HG03108 (cell line): Measurements from ENCODE around the gene MB21D2.
"Not testable (repeated sequence)": the region's sequence is repeated elsewhere in the genome, so short reads cannot be mapped to it uniquely, and the experiment has no call there.

Source experiments
- ATAC-seq: cut with Tn5 transposase; IDR thresholded peaks from one replicate; pipeline ENCODE4 v1.9.1; 2021; ENCODE audit warnings: moderate library complexity; ENCODE audit not compliant: unreplicated experiment

MB21D2 gene, protein sequence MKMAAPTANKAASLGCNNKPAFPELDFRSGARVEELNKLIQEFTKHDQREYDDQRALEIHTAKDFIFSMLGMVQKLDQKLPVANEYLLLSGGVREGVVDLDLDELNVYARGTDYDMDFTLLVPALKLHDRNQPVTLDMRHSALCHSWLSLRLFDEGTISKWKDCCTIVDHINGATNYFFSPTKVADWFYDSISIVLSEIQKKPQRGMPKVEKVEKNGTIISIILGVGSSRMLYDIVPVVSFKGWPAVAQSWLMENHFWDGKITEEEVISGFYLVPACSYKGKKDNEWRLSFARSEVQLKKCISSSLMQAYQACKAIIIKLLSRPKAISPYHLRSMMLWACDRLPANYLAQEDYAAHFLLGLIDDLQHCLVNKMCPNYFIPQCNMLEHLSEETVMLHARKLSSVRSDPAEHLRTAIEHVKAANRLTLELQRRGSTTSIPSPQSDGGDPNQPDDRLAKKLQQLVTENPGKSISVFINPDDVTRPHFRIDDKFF

DNA sequence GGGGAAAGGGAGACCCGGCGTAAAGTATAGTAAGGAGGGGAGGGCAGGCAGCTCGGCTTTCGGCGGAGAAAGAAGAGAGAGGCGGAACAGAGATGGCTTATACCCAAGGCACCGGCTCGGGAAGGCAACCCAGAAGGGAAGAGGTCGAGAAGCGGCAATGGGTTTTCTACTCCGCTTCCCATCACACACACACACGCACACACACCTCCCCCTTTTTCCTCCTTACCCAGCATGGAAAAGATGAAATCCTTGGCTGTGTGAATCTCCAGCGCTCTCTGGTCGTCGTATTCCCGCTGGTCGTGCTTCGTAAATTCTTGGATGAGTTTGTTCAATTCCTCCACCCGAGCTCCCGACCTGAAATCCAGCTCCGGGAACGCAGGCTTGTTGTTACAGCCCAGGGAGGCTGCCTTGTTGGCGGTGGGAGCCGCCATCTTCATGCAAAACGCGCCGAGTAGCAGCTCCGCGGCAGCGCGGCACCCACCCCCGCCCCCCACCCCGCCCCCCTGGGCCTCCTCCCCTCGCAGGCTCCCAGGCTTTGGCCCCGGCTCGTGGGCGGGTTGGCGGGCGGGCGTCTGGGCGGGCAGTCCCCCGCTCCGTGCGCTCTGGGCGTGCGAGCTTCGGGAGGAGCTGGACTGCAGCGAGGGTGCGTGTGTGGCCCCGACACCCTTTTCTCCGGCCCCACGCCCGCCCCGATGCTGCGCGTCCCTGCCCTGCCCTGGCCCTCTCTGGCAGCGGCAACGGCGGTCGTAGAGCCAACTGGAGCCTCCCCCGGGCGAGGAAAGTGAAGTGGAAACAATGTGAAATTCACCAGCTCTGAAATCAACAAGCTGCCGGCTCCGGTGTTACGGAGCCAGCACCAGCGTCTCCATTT, at the start of gene MB21D2:
Gene MB21D2 (minus strand): TSS at position 453 of the 871 bp plus-strand sequence. CDS start 16 bp downstream, at position 437.
- ATAC-seq: peak; percentile 41

DNA sequence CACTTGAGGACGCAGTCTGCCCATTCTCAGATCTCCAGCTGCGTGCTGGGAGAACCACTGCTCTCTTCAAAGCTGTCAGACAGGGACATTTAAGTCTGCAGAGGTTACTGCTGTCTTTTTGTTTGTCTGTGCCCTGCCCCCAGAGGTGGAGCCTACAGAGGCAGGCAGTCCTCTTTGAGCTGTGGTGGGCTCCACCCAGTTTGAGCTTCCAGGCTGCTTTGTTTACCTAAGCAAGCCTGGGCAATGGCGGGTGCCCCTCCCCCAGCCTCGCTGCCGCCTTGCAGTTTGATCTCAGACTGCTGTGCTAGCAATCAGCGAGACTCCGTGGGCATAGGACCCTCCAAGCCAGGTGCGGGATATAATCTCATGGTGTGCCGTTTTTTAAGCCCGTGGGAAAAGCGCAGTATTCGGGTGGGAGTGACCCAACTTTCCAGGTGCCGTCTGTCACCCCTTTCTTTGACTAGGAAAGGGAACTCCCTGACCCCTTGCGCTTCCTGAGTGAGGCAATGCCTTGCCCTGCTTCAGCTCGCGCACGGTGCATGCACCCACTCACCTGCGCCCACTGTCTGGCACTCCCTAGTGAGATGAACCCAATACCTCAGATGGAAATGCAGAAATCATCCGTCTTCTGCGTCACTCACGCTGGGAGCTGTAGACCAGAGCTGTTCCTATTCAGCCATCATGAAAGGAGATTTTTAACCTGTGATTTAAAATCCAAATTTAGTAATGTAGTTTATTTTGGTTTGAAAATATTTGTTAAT, 47.5 kb upstream of the MB21D2 start:
- ATAC-seq: not testable (repeated sequence)

DNA sequence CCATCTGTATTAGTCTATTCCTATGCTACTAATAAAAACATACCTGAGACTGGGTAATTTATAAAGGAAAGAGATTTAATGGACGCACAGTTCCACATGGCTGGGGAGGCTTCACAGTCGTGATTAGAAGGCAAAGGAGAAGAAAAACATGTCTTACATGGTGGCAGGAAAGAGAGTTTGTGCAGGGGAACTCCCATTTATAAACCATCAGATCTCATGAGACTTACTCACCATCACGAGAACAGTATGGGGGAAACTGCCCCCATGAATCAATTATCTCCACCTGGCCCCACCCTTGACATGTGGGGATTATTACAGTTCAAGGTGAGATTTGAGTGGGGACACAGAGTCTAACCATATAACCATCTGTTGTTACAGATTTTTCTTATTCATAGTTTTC, 42.1 kb upstream of the MB21D2 start:
- ATAC-seq: no peak

DNA sequence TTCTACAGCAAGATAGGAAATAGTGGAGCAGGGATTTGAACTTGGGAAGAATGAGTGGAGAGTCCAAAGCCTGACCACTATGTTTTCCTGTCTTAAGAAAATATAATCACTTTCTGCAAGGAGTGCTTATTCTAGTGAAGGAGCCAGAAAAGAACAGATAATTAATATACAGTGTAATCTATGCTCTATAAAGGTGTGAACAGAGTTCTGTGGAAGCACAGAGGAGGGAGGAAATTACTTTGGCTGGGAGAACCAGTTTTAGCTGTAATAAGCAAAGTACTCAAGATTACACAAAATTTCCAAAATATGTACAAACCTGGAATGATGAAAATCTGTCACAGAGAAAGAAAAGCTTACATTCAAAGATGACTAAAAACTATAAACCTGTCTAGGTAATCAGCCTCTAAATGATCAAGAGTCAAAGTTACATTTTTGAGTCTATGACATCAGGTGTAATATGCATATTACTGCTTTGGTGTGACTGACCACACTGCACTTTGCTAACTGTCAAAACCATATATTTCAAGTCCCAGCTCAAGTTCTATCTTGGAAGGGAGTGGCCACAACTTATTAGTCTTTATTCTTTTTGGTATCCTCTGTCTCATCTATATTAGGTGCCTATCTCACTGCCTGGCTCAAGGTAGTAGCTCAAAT, 40.7 kb upstream of the MB21D2 start:
- no peak for ATAC-seq

DNA sequence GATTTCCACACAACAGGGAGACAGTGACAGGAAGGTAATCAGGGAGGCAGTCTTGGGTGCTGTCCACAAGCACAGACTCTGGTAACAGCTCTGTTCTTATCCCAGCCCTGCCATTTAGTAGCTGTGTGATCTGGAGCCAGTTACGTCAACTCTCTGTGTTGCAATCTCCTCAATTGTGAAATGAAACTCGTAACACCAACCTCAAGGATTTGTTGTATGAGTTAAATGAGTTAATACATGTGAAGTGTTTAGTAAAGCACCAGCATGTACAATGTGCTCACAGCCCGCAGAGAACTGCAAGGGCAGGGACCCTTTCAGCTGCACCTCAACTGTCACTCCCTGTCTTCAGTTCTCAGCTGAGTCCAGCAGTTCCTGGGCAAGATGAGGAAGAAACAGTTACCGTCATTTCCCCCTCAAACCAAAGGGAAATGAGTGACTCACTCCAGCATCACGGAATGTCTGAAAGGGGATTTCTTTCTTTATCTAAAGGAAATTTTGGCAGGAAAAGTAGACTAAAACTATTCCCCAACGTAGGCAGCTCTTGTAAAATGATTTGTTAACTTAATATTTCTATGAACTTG, 39.9 kb upstream of the MB21D2 start:
- ATAC-seq: no peak

DNA sequence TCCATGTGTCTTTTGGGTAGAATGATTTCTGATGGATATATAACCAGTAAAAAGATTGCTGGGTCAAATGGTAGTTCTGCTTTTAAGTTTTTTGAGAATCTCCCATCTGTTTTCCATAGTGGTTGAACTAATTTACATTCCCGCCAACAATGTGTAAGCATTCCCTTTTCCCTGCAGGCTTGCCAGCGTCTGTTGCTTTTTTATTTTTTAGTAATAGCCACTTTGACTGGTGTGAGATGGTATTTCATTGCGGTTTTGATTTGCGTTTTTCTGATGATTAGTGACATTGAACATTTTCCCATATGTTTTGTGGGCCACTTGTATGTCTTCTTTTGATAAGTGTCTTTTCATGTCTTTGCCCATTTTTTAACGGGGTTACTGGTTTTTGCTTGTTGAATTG, 36.3 kb upstream of the MB21D2 start:
- ATAC-seq: no peak

DNA sequence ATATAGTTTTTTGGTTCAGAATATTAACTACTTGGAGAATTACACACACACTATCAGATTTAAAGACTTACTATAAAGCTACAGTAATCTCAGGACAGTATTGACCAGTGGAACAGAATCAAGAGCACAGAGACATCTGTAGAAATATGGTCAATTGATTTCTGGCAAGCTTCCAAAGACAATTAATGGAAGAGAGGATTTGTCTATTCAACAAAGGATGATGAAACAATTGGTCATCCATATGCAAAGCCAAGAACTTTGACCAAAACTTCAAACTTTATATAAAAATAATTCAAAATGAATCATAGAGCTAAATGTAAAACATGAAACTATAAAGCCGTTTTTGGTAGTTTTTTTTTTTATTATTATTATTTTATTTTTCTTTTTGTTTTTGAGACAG, 29.8 kb upstream of the MB21D2 start:
- no peak for ATAC-seq

DNA sequence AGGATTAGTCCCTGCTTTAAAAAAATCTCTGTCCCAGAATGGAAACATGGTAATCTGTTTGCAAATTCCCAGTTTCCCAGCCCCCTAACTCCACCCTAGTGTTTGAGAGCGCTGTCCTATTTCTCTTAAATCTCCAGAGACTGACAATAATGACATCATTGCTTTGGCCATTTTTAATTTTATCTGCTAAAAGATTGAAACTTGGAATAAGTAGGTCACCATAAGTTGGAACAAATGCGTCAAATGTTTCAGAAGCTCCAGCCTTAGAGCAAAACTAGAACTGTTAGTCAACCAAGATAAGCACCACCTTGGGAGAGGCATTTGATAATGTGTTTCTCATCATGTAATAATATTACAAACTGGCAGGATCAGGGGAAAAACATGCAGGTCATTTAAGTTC, 25.7 kb upstream of the MB21D2 start:
- no peak for ATAC-seq

DNA sequence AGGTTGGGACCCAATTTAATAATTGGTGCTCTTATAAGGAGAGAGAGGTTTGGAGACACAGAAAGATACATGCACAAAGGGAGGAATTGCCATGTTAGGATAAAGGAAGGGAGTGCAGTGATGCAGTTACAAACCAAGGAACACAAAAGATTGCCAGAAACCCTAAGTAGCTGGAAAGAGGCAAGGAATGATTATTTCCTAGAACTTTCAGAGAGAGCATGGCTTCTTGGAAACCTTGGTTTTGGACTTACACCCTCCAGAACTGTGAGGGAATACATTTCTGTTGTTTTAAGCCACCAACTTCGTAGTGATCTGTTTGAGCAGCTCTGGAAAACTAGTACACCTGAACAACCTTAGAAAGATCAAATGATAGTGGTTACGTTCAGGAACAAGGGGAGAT, 25.0 kb upstream of the MB21D2 start:
- no peak for ATAC-seq

DNA sequence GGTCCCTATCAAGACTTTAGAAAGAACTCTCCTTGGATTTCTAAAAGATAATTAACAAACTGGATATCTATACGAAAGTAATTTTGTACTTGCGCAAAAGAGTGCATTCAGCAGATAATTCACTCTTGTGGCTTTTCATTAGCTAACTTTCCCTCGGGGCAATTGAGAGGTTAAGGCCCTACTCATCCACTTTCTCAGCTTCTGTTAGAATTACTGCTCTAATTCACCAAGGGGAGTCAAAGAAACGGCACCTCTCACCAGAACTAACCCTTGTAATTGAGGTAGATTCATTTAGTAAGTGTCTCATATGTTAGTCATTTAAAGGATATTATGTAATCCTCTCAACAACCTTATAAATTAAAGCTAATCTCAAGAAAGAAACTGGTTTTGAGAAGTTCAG, 22.5 kb upstream of the MB21D2 start:
- no peak for ATAC-seq

DNA sequence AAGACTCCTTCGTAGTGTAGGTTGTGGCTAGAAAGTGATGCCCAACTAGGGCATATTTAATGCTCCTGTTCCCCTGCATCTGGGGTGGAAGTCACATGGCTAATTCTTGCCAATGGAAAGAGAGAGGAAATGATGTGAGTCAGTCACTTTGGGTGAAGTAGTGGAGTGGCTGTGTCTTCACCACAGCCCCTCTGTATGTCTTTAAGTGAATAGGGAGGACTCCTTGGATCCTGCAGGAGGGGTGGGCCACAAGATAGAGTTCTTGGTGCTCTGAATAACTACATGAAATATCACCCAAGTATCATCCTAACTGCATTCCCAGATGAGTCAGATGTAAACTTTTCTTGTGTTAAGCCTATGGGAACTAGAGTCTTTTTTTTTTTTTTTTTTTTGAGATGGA, 17.8 kb upstream of the MB21D2 start:
- ATAC-seq: no peak

DNA sequence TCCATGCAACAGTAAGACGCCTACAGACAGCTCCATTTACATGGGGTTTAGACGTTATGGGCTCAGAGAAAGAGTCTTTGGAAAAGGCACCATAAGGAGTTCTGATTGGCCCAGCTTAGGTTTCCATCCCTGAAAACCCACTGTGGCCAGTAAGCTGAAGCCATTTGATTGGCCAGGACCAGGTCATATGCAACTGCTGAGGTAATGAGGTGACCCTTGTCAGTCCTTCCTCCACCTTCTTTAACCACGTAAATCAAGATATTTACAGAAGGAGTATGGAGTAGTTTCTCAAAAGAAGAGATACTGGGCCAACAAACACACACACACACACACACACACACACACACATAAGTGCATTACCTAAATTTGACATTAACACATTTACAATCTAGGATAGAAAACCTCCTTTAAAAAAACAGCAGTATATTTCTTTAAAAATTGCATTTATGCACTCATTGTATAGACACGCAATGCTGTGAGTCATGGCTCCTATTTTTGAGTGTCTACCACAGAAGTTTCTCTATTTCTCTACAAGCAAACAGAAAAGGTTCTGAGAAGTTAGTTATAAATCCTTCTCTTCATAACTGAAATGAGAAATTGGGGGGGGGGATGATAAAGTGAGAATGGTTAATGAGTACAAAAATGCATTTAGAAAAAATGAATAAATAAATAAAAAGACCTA, 16.3 kb upstream of the MB21D2 start:
- no peak for ATAC-seq

DNA sequence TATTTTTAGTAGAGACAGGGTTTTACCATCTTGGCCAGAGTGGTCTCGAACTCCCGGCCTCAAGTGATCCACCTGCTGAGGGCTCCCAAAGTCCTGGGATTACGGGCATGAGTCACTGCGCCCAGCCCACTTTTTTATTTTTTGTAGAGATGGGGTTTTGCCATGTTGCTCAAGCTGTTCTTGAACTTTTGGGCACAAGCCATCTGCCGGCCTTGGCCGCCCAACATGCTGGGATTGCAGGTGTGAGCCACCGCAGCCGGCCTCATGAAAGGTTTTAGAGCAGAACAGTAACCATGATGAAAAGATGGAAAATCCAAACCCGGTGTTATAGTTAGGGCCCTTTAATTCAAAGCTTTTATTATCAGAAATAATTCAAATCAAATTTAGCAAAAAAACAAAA, 15.6 kb upstream of the MB21D2 start:
- ATAC-seq: no peak

DNA sequence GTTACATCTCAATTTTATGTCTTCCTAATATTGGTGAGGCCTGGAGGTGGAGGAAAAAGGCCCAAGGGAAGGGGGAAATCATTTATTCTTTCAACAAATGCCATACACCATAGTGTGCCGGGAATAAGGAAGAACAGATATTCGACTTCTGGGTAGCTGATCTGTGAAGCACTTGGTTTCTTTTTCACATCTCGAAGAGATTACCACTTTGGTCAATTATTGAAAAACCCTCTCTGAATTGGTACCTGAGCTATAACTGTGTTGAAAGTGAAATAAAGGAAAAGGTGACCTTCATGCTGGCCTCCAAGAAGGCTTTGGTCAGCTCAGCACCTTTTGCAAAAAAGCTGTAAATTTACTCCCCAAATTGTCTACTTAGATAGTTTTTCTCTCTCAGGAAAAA, 14.2 kb upstream of the MB21D2 start:
- peak; percentile 57 for ATAC-seq

DNA sequence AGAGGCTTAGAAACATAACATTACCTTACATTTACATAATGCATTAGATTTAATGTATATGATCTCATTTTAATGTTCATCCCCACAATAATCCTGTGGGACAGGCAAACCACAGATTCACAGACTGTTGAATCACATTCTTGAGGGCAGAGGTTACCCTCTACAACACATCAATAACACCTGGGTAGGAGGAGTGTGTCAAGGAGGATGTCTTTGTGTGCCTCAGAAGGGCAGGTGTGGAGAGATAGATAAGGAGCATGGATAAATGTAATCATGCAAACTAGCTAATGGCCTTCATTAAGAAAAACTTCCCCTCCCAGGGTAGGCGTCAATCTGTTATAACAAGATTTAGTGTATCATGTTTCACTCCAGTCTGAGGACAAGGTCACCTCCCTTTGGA, 12.9 kb upstream of the MB21D2 start:
- no peak for ATAC-seq

DNA sequence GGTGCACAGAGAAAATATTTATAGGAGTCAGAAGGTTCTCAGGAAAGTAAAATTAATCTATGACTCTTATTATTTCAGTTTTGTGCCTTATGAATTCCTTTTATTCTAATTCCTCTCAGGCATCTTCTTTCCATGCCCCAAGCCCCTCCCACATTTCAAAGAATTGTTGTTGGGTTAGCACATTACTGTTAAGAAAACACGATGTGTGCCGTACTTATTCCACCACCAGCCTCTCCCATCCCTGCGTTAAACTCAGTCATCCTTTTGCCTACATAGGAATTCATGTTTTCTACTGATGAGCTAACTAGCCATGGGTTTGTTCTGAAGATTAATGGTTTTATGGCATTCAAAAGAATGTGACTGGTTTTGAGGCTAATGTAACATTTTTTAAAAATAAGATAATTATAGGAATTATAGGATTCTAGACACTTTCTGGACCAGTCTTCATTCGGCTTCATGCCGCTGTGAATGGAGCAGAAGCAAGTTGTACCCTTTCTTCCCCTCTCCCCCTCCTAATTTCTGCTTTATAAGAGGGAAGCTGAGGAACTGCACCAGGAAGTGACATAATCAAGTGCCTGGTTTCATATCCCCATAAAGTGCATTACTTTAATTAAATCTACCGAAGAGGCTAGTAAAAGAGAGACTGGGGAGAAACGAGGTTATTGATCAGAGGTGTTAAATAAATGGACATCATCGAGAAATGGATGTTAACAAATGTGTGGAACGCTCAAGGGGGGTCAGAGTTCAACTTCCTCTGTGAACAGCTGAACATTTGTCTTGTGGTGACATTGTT, 12.3 kb upstream of the MB21D2 start:
- no peak for ATAC-seq

DNA sequence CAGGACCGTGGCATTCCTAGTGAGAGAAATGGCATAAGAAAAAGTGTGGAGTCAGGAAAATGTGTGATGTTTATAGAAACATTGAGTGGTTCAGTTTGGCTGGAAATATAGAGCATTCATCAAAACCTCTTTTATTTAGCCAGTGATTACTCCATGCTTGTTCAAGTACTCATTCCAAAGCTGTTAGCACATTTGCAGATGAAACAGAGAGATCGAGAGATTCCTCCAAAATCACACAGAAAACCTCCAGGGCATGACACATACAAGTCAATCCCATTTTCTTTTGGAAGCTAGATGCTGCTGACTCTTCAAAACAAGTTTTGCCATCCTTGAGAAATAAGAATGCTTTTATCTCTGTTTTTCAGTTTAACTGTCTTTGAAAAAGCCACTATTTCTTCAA, 11.5 kb upstream of the MB21D2 start:
- ATAC-seq: no peak

DNA sequence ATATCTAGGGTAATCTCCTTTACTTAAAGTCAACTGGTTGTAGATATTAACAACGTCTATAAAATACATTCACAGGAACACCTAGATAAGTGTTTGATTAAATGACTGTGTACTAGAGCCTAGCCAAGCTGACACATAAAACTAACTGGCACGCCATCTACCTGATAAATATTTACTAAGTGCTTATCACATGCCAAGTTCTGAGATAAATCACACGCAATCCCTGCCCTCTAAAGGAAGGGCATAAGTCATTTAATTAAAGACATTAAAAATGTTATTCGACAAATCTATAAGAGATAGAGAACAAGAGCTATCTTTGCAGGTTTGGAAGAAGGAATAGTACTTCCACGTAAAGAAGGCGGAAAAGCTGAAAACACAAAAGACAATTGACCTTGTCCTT, 11.1 kb upstream of the MB21D2 start:
- no peak for ATAC-seq

DNA sequence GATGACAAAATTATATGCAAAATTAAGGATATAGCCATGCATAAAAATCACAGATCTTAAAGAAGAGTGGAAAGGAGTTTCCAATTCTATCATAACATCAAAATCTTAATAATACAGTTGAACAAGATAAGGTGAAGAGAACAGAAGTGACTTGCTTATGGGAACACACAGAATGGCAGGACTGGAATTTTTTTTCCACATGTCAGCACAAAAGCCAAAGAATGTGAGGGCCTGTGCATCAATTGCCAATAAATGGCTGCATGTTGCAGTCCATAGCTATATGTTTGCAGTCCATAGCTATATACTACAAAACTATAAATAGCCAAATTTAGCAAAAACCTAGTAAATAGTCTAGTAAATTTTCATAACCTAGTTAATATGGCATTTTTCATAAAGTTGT, 10.4 kb upstream of the MB21D2 start:
- ATAC-seq: no peak
